PC-3 (cell line): ENCODE data around the gene NARS2. TPM values are rescaled to one million over a fixed set of nuclear protein-coding genes. Genes with fewer than 3 reads are reported as not detected.

ENCODE experiments used
- ATAC-seq: fragments of 200-7000 bp; cut with Tn5 transposase; 2 replicates; pipeline ENCODE4 v1.9.1; 2020; ENCODE audit warnings: mild to moderate bottlenecking, moderate library complexity
- BruUV-seq: library from RNA; stranded (reverse); fragments of 400-500 nt; replicated peaks from 2 replicates; lab custom pipeline; 2021; lab: Mats Ljungman, UMichigan
- CTCF ChIA-PET: fragments of 300-600 bp; sonication (Branson Sonifier 250); formaldehyde crosslinking; loops from one replicate; lab custom pipeline; 2022; ENCODE audit warnings: antibody characterized with exemption; lab: Charles Lee
- POLR2A ChIA-PET: fragments of 300-600 bp; sonication (Branson Sonifier 250); formaldehyde crosslinking; loops from one replicate; lab custom pipeline; 2022; ENCODE audit warnings: antibody characterized with exemption; ENCODE audit not compliant: unreplicated experiment; lab: Charles Lee
- DNase-seq: peaks from one replicate; pipeline ENCODE4 v3.0.0-alpha.2; 2015
- H2AFZ ChIP-seq: fragments of 300-600 bp; sonication (generic); 2 replicates; pipeline ENCODE4 v1.6.0; 2016; ENCODE audit warnings: antibody characterized with exemption, low read length
- H3F3A ChIP-seq: fragments of 300-600 bp; sonication (generic); one replicate; pipeline ENCODE4 v1.6.0; 2017; ENCODE audit warnings: antibody characterized with exemption, low read length, control low read depth, mild to moderate bottlenecking; ENCODE audit not compliant: unreplicated experiment
- H3K27ac ChIP-seq: fragments of 300-600 bp; sonication (generic); 2 replicates; pipeline ENCODE4 v1.5.1; 2016; ENCODE audit warnings: mild to moderate bottlenecking, low read length
- H3K27me3 ChIP-seq: fragments of 300-600 bp; sonication (generic); 2 replicates; pipeline ENCODE4 v1.6.1; 2016; ENCODE audit warnings: low read length, mixed read lengths
- H3K36me3 ChIP-seq: fragments of 300-600 bp; sonication (generic); 2 replicates; pipeline ENCODE4 v1.6.1; 2016; ENCODE audit warnings: low read depth, mixed run types, low read length, mixed read lengths
- H3K4me1 ChIP-seq: fragments of 300-600 bp; sonication (generic); 2 replicates; pipeline ENCODE4 v1.5.1; 2016; ENCODE audit warnings: low read length; ENCODE audit not compliant: insufficient read depth
- H3K4me2 ChIP-seq: fragments of 300-600 bp; sonication (generic); 2 replicates; pipeline ENCODE4 v1.6.0; 2016; ENCODE audit warnings: low read length
- H3K4me3 ChIP-seq: fragments of 300-600 bp; sonication (generic); 2 replicates; pipeline ENCODE4 v1.5.1; 2016; ENCODE audit warnings: mild to moderate bottlenecking, low read length, mixed read lengths
- H3K79me2 ChIP-seq: fragments of 300-600 bp; sonication (generic); 2 replicates; pipeline ENCODE4 v1.6.1; 2017; ENCODE audit warnings: low read length, mixed read lengths
- H3K9ac ChIP-seq: fragments of 300-600 bp; sonication (generic); 2 replicates; pipeline ENCODE4 v1.6.0; 2016; ENCODE audit warnings: mild to moderate bottlenecking, low read length
- H3K9me2 ChIP-seq: fragments of 300-600 bp; sonication (generic); replicated peaks from 2 replicates; pipeline ENCODE4 v1.6.1; 2016; ENCODE audit warnings: mixed run types, low read length, mixed read lengths
- H3K9me3 ChIP-seq: fragments of 300-600 bp; sonication (generic); 2 replicates; pipeline ENCODE4 v1.6.1; 2016; ENCODE audit warnings: low read length, mixed read lengths
- H4K20me1 ChIP-seq: fragments of 300-600 bp; sonication (generic); 2 replicates; pipeline ENCODE4 v1.6.1; 2016; ENCODE audit warnings: low read length, mixed read lengths
- CTCF ChIP-seq: fragments of 300-600 bp; sonication (generic); conservative IDR thresholded peaks from 2 replicates; pipeline ENCODE4 v1.5.1; 2017; ENCODE audit warnings: antibody characterized with exemption, low read depth, mild to moderate bottlenecking, low read length
- EZH2 ChIP-seq: fragments of 300-600 bp; sonication (generic); IDR thresholded peaks from one replicate; pipeline ENCODE4 v1.6.1; 2017; ENCODE audit warnings: antibody characterized with exemption, mild to moderate bottlenecking, low read length; ENCODE audit not compliant: unreplicated experiment
- EZH2phosphoT487 ChIP-seq: fragments of 300-600 bp; sonication (generic); IDR thresholded peaks from 2 replicates; pipeline ENCODE4 v1.6.1; 2018; ENCODE audit warnings: mild to moderate bottlenecking, antibody characterized with exemption, low read length, borderline replicate concordance
- intact Hi-C: fragments of 100-400 bp; cut with micrococcal nuclease; formaldehyde crosslinking; loops from 2 replicates; pipeline ENCODE4 v1.9.0; 2023
- total RNA-seq: library from RNA; depleted of rRNA; stranded (reverse); fragments of >200 nt; gene quantifications from 2 replicates; pipeline ENCODE4 v1.2.3, GENCODE V29; 2014

NARS2 gene
- total RNA-seq, 1 experiment from 2014 or later = 33.5 TPM

- Histone ChIP-seq H3K27me3 (no peaks in the 10 kb centered on the region), H3K36me3 (no peaks in the 10 kb centered on the region), H3K4me3 (no peak overlapping the region), H4K20me1 (no peaks in the 10 kb centered on the region), H3K27ac (no peak overlapping the region), H3K9ac (no peak overlapping the region), H3K9me2 (no peaks in the 10 kb centered on the region), H3F3A (no peaks in the 10 kb centered on the region), H3K79me2 (no peaks in the 10 kb centered on the region), H3K9me3 (no peaks in the 10 kb centered on the region), H3K4me1 (peaks cover 26% of the 10 kb centered on the region), H3K4me2 (no peak overlapping the region), H2AFZ (no peak overlapping the region)
- ChIA-PET CTCF (no interaction called here), POLR2A (no interaction called here)
- ATAC-seq (no peak), DNase-seq (no peak)
- intact Hi-C loops = no loop called here
- no TSS peak for BruUV-seq
- TF ChIP-seq CTCF = no peak
- TF ChIP-seq EZH2 = no peak
- TF ChIP-seq EZH2phosphoT487 = no peak
Observed at GRCh38 chr11:78423241-78423640, 151.4 kb downstream of the NARS2 start.

DNA sequence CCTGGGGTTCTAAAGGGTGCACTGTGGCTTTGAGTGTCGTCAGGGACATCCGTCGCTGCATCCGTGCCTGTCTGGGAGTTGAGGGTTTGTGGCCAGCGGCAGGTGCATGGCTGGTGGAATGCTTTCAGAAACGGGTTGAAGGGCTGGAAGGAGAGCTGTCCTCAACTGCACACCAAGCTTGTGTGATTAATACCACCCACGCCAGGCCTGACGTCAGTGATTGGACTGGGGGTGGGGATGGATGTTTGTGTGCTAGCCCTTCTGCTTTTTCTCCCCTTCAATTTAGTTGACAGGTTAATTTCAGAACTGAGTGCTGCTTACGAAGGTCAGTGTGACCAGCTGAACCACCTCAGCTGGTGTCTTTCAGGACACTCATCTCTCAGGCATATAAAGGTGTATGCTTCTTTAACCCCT, 153.9 kb downstream of the NARS2 start:
- BruUV-seq = no TSS peak
- no peak for TF ChIP-seq EZH2
- no peak for TF ChIP-seq EZH2phosphoT487
- TF ChIP-seq CTCF = no peak
- H3K9me2 ChIP-seq = no peaks in the 10 kb centered on the region
- DNase-seq = no peak
- intact Hi-C loops = no loop called here
- no peaks in the 10 kb centered on the region for H4K20me1 ChIP-seq
- H2AFZ ChIP-seq = no peak overlapping the region
- no peak overlapping the region for H3K4me3 ChIP-seq
- no peak overlapping the region for H3K4me2 ChIP-seq
- CTCF ChIA-PET = interaction anchor here (0.6 kb wide), 1 partner anchor 326 kb away, joined by 3 read pairs; no protein-coding TSS in a partner anchor
- no peak for ATAC-seq
- no peaks in the 10 kb centered on the region for H3K36me3 ChIP-seq
- peaks cover 35% of the 10 kb centered on the region for H3K4me1 ChIP-seq
- peaks cover 4% of the 10 kb centered on the region; the same call in 1 of the 2 replicates for H3K79me2 ChIP-seq
- no peaks in the 10 kb centered on the region for H3K27me3 ChIP-seq
- H3K9me3 ChIP-seq = no peaks in the 10 kb centered on the region
- no peak overlapping the region for H3K9ac ChIP-seq
- H3K27ac ChIP-seq = no peak overlapping the region
- POLR2A ChIA-PET = no interaction called here
- no peaks in the 10 kb centered on the region for H3F3A ChIP-seq

- Histone ChIP-seq H3K27ac (no peak overlapping the region), H3K36me3 (no peaks in the 10 kb centered on the region), H3K4me3 (no peak overlapping the region), H3K9me3 (no peaks in the 10 kb centered on the region), H4K20me1 (no peaks in the 10 kb centered on the region), H3K9ac (no peak overlapping the region), H3K4me1 (peaks cover 38% of the 10 kb centered on the region), H3K9me2 (no peaks in the 10 kb centered on the region), H3F3A (no peaks in the 10 kb centered on the region), H2AFZ (no peak overlapping the region), H3K4me2 (peak overlapping the region; percentile 76), H3K27me3 (no peaks in the 10 kb centered on the region), H3K79me2 (peaks cover 9% of the 10 kb centered on the region)
- ChIA-PET CTCF (interaction anchor here (1.2 kb wide), 1 partner anchor 155 kb away, joined by 4 read pairs; the partner anchor contains the start of gene NARS2), POLR2A (no interaction called here)
- BruUV-seq = no TSS peak
- TF ChIP-seq EZH2 (no peak), CTCF (peak; percentile 87)
- intact Hi-C loops = no loop called here
- DNase-seq (peak; percentile 81), ATAC-seq (peak; percentile 2; the same call in 1 of the 2 replicates)
Observed at GRCh38 chr11:78420255-78420764, 154.4 kb downstream of the NARS2 start.
